Caco-2 (cell line): ENCODE measurements around the gene DNAJA1. TPM values are rescaled to one million over a fixed set of nuclear protein-coding genes. Genes with fewer than 3 reads are reported as not detected.

ENCODE experiments used
- Bru-seq: library from RNA; stranded (reverse); fragments of 400-500 nt; gene quantifications from one replicate; lab custom pipeline; 2021; lab: Mats Ljungman, UMichigan
- BruChase-seq, 2 experiments: library from RNA; stranded (reverse); fragments of 400-500 nt; gene quantifications; one replicate each; lab custom pipeline; 2021; lab: Mats Ljungman, UMichigan
- BruUV-seq: library from RNA; stranded (reverse); fragments of 400-500 nt; replicated peaks from 2 replicates; lab custom pipeline; 2021; lab: Mats Ljungman, UMichigan
- CTCF ChIA-PET: fragments of 300-600 bp; sonication (Branson Sonifier 250); formaldehyde crosslinking; loops from one replicate; lab custom pipeline; 2022; ENCODE audit warnings: antibody characterized with exemption; lab: Charles Lee
- POLR2A ChIA-PET: fragments of 300-600 bp; sonication (Branson Sonifier 250); formaldehyde crosslinking; loops from one replicate; lab custom pipeline; 2022; ENCODE audit warnings: antibody characterized with exemption; lab: Charles Lee
- DNase-seq, 2 experiments: peaks; one replicate each; pipeline versions ENCODE4 v3.0.0 to v3.0.0-alpha.2; 2020 to 2022
- H3K27me3 ChIP-seq: replicated peaks from 2 replicates; pipeline ENCODE4 v1.6.0; 2011; ENCODE audit warnings: low read length; ENCODE audit not compliant: control insufficient read depth, insufficient read depth
- H3K36me3 ChIP-seq: 2 replicates; pipeline ENCODE4 v1.5.1; 2011; ENCODE audit warnings: low read length; ENCODE audit not compliant: control insufficient read depth, insufficient read depth
- H3K4me1 ChIP-seq: fragments of 250-450 bp; sonication (Bioruptor Pico); 2 replicates; pipeline ENCODE4 v1.5.1; 2020; ENCODE audit warnings: mild to moderate bottlenecking
- H3K4me3 ChIP-seq: 2 replicates; pipeline ENCODE4 v1.5.1; 2011; ENCODE audit warnings: low read depth, mild to moderate bottlenecking, control low read depth, low read length
- H3K9me3 ChIP-seq: fragments of 250-450 bp; sonication (Bioruptor Pico); 2 replicates; pipeline ENCODE4 v1.5.1; 2020; ENCODE audit warnings: mild to moderate bottlenecking, moderate library complexity
- H3K27ac Mint-ChIP-seq: one replicate; pipeline ENCODE4 v1.8.0; 2022; ENCODE audit warnings: mixed read lengths; ENCODE audit not compliant: unreplicated experiment
- H3K27me3 Mint-ChIP-seq: one replicate; pipeline ENCODE4 v1.8.0; 2022; ENCODE audit warnings: mixed read lengths; ENCODE audit not compliant: insufficient read depth, unreplicated experiment
- H3K36me3 Mint-ChIP-seq: one replicate; pipeline ENCODE4 v1.8.0; 2022; ENCODE audit warnings: mild to moderate bottlenecking, mixed read lengths; ENCODE audit not compliant: insufficient read depth, unreplicated experiment
- H3K4me1 Mint-ChIP-seq: one replicate; pipeline ENCODE4 v1.8.0; 2022; ENCODE audit warnings: low read depth, mixed read lengths; ENCODE audit not compliant: unreplicated experiment
- H3K4me3 Mint-ChIP-seq: one replicate; pipeline ENCODE4 v1.8.0; 2022; ENCODE audit warnings: mild to moderate bottlenecking, moderate library complexity, mixed read lengths; ENCODE audit not compliant: unreplicated experiment
- H3K9me3 Mint-ChIP-seq: one replicate; pipeline ENCODE4 v1.8.0; 2022; ENCODE audit warnings: mixed read lengths; ENCODE audit not compliant: unreplicated experiment
- CTCF ChIP-seq, 2 experiments: fragments of 200-600 bp in 1 of 2; IDR thresholded peaks; 1 replicate in 1 of 2; 2 replicates in 1 of 2; pipeline versions ENCODE4 v1.5.1 to v1.8.0; 2011 to 2022; ENCODE audit warnings: antibody characterized with exemption in 1 of 2, control low read depth in 1 of 2, inconsistent platforms in 1 of 2, low read depth in 1 of 2, low read length in 1 of 2, mild to moderate bottlenecking in 1 of 2, moderate library complexity in 1 of 2; ENCODE audit not compliant: insufficient read depth in 1 of 2, severe bottlenecking in 1 of 2, unreplicated experiment in 1 of 2
- intact Hi-C: fragments of 100-400 bp; cut with micrococcal nuclease; formaldehyde crosslinking; loops from one replicate; pipeline ENCODE4 v1.10.0; 2022; ENCODE audit not compliant: unreplicated experiment
- long read RNA-seq: library from polyadenylated mRNA; stranded (forward); transcript quantifications from one replicate; pipeline ENCODE4 v2.0.0, GENCODE V29; 2022
- total RNA-seq: library from RNA; stranded (reverse); gene quantifications from 2 replicates; pipeline ENCODE4 v1.2.3, GENCODE V29; 2022

The DNAJA1 gene
- total RNA-seq (187 and 198 TPM in 2 replicates), Bru-seq, nascent RNA (percentile 96 among the genes with signal in this experiment), BruChase-seq, experiment 1, labeled RNA remaining after a 2-hour chase (percentile 98 among the genes with signal in this experiment), BruChase-seq, experiment 2, labeled RNA remaining after a 6-hour chase (percentile 99 among the genes with signal in this experiment)
- long read RNA-seq, transcript DNAJA1-201 (9 exons, 2,381 nt), result major isoform, 425 of 469 reads
- long read RNA-seq, partial matches to known transcripts, result 21 of 469 reads
- long read RNA-seq, other reads (novel, unspliced or antisense), result 23 of 469 reads

DNA sequence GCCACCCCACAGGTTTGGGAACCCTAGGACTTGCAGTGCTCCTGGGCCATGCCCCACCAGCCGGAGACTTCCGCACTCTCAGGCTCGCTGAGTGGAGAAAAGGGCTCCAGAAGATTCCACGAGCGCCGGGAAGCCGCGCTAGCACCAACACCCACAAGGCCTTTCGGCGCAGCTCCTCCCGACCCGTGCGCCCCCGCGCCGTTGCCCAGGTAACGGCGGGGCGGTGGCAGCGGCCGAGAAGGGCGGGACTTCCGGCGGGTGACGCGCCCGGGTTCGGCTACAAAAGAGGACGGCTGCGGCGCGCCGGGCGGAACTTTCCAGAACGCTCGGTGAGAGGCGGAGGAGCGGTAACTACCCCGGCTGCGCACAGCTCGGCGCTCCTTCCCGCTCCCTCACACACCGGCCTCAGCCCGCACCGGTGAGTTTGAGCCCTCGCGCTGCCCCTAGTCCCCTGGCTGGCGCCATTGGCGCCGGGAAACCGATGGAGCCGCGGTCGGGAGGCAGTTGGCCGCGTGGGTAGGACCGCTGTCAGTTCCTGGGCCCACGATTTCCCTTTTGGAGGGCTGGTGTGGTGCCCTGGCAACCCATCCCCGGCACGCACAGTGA lies at the start of gene DNAJA1:
Gene DNAJA1 (plus strand): TSS at position 308 of the 606 bp plus-strand sequence. CDS start 1,212 bp downstream, outside the sequence.
- H3K27me3 Mint-ChIP-seq, result no peaks in the 10 kb centered on the region
- CTCF ChIA-PET, result interaction anchor here (0.5 to 0.7 kb wide), 2 partner anchors 240 to 265 kb away, joined by 4 read pairs; partner anchors contain the start of genes BAG1, CHMP5 and NFX1
- H3K4me3 Mint-ChIP-seq, result peak within 1 kb of the TSS; percentile 86
- H3K9me3 ChIP-seq, result no peaks in the 10 kb centered on the region
- no peaks in the 10 kb centered on the region for H3K27me3 ChIP-seq
- POLR2A ChIA-PET, result interaction anchor here (0.6 to 2.1 kb wide), 20 partner anchors 9 to 474 kb away, joined by 3 to 13 read pairs (median 4); partner anchors contain the start of genes APTX, B4GALT1, NFX1 and NOL6
- H3K4me1 Mint-ChIP-seq, result peaks cover 20% of the 10 kb centered on the region
- H3K4me3 ChIP-seq, result peak within 1 kb of the TSS; percentile 100
- peaks cover 28% of the 10 kb centered on the region for H3K4me1 ChIP-seq
- intact Hi-C loops, result loop anchor here (1.0 to 2.0 kb wide), 2 partner anchors 20 to 24 kb away; partner anchors contain the start of gene APTX
- DNase-seq, result peak; percentile 93 to 97
- peaks cover 63% of the 10 kb centered on the region for H3K36me3 Mint-ChIP-seq
- no TSS peak for BruUV-seq
- no peaks in the 10 kb centered on the region for H3K9me3 Mint-ChIP-seq
- no peak for TF ChIP-seq CTCF (IDR thresholded peaks at IDR 0.05; ENCODE audit: insufficient read depth in 1 of 2, low read depth in 1 of 2, low read length in 1 of 2, severe bottlenecking in 1 of 2, unreplicated experiment in 1 of 2)
- peak within 1 kb of the TSS; percentile 87 for H3K27ac Mint-ChIP-seq
- peaks cover 1% of the 10 kb centered on the region; the same call in 1 of the 2 replicates for H3K36me3 ChIP-seq

GRCh38 chr9:32978051-32978450 lies 47.0 kb upstream of the DNAJA1 start:
- DNase-seq, result no peak
- Mint-ChIP-seq H3K9me3 (no peaks in the 10 kb centered on the region), H3K36me3 (peaks cover 31% of the 10 kb centered on the region), H3K4me1 (no peaks in the 10 kb centered on the region), H3K27ac (peak overlapping the region; percentile 3), H3K27me3 (no peaks in the 10 kb centered on the region), H3K4me3 (no peak overlapping the region)
- no TSS peak for BruUV-seq
- TF ChIP-seq CTCF (IDR thresholded peaks at IDR 0.05; ENCODE audit: insufficient read depth in 1 of 2, low read depth in 1 of 2, low read length in 1 of 2, severe bottlenecking in 1 of 2, unreplicated experiment in 1 of 2), result no peak
- Histone ChIP-seq H3K4me1 (no peaks in the 10 kb centered on the region), H3K9me3 (no peaks in the 10 kb centered on the region), H3K36me3 (peaks cover 1% of the 10 kb centered on the region; the same call in 1 of the 2 replicates), H3K4me3 (no peak overlapping the region), H3K27me3 (no peaks in the 10 kb centered on the region)
- POLR2A ChIA-PET, result no interaction called here
- CTCF ChIA-PET, result no interaction called here
- intact Hi-C loops, result no loop called here

GRCh38 chr9:32986971-32987370 lies 38.1 kb upstream of the DNAJA1 start:
- Mint-ChIP-seq H3K27ac (no peak overlapping the region), H3K9me3 (no peaks in the 10 kb centered on the region), H3K36me3 (peaks cover 50% of the 10 kb centered on the region), H3K4me3 (no peak overlapping the region), H3K27me3 (no peaks in the 10 kb centered on the region), H3K4me1 (no peaks in the 10 kb centered on the region)
- no TSS peak for BruUV-seq
- intact Hi-C loops, result no loop called here
- POLR2A ChIA-PET, result no interaction called here
- H3K36me3 ChIP-seq, result peaks cover 2% of the 10 kb centered on the region; the same call in 1 of the 2 replicates
- no peaks in the 10 kb centered on the region for H3K9me3 ChIP-seq
- CTCF ChIA-PET, result no interaction called here
- DNase-seq, result no peak
- H3K4me3 ChIP-seq, result no peak overlapping the region
- H3K4me1 ChIP-seq, result no peaks in the 10 kb centered on the region
- no peaks in the 10 kb centered on the region for H3K27me3 ChIP-seq
- TF ChIP-seq CTCF (IDR thresholded peaks at IDR 0.05; ENCODE audit: insufficient read depth in 1 of 2, low read depth in 1 of 2, low read length in 1 of 2, severe bottlenecking in 1 of 2, unreplicated experiment in 1 of 2), result no peak
